ENCODE results near the gene PHLDB3.
"Not testable (repeated sequence)": the region's sequence is repeated elsewhere in the genome, so short reads cannot be mapped to it uniquely, and the experiment has no call there.

Gene PHLDB3

GRCh38 chr19:43504426-43505185 lies at the start of gene PHLDB3:
TSS of gene PHLDB3 (minus strand) at chr19:43504746. CDS start at chr19:43504118, 628 bp downstream.
- DNase-seq: no peak

DNA sequence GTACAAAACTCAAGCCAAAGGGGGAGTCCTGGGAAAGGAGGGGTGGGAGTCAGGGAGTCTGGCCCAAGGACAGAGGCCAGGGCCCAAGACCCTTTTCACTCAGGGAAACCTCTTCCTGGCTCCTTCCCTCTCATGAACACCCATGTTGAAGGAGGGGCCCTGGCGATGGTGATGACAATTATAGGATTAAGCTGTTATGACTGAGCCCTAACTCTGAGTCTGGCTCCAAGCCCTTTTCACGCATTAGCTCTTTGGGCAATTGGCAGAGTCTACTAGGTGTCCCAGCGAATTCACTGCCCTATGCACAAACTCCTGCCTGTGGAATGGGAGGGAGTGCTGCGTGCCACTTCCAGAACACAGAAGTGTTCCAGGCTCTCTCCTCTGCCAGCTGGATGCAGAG lies 49.1 kb upstream of the PHLDB3 start:
- no peak for DNase-seq

DNA sequence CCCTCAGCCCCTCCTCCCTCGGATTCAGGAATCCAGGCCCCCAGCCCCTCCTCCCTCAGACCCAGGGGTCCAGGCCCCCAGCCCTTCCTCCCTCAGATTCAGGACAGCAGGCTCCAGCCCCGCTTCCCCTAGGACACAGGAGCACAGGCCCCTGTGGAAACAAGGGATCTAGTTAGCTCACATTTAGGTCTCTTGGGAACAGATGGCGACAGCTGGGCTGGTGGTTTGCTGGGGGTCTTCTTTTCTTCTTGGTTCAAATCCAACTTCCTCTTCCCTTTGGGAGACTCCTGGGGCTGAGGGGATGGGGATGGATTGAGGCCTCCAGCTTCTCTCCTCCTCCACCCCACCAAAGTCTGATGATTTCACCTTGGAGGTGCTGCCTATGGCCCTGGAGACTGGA lies 48.1 kb upstream of the PHLDB3 start:
- DNase-seq: no peak

- DNase-seq: no peak
Observed at GRCh38 chr19:43552198-43552450, 47.6 kb upstream of the PHLDB3 start.

DNA sequence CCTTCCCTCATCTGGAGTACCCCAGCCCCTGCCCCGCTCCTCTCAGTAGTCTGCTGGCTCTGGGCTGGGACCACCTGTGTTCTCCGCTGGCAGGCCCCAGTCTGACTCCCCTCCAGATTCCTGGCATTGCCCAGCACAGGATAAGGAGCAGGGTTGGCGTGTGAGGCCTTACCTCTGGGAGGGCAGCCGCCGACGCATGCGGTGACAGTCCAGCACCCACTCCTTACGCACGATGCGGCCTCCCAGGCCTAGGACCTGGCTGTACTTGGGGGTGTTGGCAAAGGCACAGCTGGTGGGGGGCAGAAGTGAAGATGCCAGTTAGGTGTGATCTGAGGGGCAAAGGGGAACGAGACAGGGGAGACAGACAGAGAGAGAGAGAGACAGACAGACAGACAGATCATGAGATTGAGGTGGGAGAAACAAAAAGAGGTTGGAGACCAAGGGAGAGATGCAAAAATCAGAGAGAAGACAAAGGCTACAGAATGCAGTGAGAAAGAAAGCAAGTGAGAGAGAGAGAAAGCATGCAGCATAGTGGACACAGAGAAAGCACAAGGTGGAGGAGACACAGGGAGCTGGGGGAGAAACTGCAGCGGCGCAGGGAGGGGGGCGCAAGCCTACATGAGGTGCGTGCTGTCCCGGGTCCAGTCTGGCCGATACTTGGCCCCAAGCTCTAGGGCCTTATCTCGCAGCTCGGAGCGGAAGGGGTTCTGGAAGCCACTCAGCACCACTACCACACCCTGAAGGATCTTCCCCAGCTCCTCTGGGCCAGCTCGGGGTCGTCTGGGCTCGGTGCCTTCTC lies 47.1 kb upstream of the PHLDB3 start:
- DNase-seq: no peak

GRCh38 chr19:43548706-43549105 lies 44.2 kb upstream of the PHLDB3 start:
- no peak for DNase-seq

- DNase-seq: not testable (repeated sequence)
Observed at GRCh38 chr19:43547926-43548325, 43.4 kb upstream of the PHLDB3 start.

GRCh38 chr19:43546581-43546980 lies 42.0 kb upstream of the PHLDB3 start:
- no peak for DNase-seq

GRCh38 chr19:43545981-43546380 lies 41.4 kb upstream of the PHLDB3 start:
- no peak for DNase-seq

DNA sequence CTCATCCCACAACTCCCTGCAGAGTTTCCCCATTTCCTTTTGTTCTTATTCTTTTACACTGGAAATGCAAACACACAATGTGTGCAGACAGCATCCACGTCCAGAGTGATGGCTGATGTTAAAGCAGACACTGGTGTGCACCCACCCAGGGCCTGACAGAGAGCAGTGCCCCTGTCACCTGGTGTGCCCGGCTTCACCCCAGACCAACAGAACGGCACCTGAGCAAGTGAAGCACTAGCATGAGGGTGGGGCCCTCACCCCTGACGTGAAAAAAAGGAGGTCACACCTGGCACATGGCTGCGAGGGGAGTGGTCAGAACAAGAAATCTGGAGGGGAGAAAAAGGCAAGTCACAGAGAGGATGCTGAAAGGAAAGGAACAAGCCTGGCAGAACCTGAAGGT lies 40.7 kb upstream of the PHLDB3 start:
- no peak for DNase-seq

GRCh38 chr19:43544077-43544476 lies 39.5 kb upstream of the PHLDB3 start:
- DNase-seq: no peak

DNA sequence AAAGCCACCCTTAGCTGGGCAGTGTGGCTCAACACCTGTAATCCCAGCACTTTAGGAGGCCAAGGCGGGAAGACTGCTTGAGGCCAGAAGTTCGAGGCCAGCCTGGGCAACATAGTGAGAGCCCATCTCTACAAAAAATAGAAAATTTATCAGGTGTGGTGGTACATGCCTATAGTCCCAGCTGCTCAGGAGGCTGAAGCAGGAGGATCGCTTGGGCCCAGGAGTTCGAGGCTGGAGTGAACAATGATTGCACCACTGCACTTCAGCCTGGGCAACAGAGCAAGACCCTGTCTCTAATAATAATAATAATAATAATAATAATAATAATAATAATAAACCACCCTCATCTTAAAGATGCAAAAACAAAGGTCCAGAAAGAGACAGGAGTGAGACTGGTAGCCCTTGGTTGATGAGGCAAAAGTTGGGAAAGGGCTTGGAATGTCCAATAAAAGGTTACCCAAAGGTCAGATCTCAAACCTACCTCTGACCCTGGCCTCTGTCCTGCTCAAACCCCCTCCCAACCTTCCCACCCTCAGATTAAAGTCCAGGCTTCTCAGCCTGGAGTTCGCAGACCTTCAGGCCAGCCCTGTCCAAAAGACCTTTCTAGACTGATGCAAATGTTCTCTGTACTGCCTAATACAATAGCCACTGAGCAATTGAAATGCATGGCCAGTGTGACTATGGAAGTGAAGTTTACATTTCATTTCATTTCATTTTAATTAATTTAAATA lies 37.5 kb upstream of the PHLDB3 start:
- DNase-seq: no peak

DNA sequence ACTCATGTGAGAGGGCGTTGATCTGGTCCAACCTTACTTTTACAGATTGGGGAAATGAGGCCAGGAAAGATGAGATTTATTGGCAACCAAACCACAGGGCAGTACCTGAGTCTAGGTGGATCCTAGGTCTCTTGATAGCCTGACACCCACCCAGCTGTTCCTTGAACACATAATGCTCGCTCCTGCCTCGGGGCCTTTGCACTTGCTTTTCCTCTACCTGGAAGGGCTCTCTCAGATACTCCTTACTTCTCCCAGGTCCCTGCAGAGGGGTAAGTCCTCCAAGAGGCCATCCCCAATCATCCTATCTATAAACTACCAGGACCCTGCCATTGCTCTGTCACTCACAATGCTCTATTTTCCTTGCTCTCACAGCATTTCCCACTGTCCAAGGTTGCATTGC lies 35.8 kb upstream of the PHLDB3 start:
- DNase-seq: no peak

- DNase-seq: no peak
Observed at GRCh38 chr19:43538922-43539321, 34.4 kb upstream of the PHLDB3 start.

DNA sequence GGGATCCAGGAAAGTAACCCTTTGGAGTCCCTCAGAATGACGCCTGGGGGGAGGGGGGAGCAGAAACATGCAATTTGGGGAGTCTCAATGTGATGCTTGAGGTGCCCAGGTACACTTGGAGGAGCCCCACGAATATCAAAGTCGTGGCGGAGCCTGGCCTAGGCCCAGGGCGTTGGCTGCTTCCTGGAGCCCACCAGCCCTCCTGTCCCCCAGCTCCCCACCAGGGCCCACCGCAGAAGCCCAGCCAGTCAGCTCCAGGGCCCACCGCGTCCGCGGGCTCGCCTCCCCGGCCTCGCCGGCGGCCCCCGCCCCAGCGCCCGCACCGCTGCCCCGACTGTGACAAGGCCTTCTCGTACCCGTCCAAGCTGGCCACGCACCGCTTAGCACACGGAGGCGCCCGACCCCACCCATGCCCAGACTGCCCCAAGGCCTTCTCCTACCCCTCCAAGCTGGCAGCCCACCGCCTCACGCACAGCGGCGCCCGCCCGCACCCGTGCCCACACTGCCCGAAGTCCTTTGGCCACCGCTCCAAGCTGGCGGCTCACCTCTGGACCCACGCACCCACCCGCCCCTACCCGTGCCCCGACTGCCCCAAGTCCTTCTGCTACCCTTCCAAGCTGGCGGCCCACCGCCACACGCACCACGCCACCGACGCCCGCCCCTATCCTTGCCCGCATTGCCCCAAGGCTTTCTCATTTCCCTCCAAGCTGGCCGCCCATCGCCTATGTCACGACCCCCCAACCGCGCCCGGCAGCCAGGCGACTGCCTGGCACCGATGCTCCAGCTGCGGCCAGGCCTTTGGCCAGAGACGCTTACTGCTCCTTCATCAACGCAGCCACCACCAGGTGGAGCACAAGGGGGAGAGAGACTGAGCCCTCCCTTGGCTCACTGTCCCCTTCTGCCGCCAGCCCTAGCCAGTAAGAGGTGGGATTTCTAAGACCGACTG lies 30.5 kb upstream of the PHLDB3 start:
- no peak for DNase-seq

DNA sequence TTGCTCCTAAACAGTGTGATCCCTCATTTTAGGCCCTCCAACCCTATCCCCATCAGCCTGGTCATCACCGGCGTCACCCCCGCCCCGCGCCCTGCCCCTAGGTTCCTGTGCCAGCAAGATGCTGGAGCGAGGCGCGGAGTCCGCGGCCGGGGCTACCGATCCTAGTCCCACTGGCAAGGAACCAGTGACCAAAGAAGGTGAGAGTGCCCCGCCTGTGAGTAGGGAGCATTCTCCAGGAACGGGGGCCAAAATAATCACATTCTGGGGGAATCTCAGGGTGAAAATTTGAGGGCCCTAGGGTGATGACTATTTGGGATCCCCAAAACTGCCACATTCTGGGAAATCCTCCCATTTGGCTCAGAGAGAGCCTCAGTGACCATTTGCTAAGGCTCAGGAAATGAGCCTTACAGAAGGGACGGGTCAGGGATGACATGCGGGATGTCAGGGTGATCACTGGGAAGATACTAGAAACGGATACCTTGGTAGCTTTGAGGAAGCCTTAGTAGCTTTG lies 29.8 kb upstream of the PHLDB3 start:
- no peak for DNase-seq

DNA sequence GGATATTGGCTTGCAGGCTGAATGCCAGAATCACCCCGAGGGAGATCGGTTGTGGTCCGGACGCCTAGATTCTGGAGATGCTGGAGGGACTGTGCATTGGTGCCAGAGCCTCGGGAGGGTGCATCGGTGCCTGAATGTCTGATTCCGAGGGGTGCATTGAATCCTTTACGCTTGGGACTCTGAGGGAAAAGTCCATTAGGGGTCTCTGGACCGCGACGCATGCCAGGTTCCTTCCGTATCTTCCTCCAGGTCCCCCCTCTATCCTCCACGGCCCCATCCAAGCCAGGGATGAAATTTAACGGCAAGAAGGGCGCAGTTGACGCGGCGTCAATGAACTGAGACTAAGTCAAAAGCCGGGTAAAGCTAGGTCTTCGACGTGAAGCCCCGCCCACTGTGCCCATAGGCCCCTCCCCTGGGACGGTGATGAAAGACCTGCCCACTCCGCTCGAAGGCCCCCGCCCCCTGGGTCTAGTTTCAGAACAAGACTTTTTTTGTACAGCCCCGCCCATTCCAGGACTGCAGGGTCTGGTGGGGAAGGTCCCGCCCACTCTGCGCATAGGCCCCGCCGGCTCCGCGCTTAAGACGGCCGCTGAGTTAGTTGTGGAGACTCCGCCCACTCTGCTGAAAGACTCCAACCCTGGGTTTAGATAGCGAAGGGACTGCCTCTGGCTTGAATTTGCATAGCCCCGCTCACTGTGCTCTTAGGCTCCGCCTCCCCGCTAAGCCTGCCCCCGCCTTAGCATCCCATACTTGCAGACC lies 29.2 kb upstream of the PHLDB3 start:
- peak; percentile 84 to 99 for DNase-seq

GRCh38 chr19:43532962-43533545 lies 28.5 kb upstream of the PHLDB3 start, which contains the start of gene ZNF575:
TSS of gene ZNF575 (plus strand) at chr19:43533188. CDS start at chr19:43534423, 1,235 bp downstream.
- peak; percentile 83 to 90 for DNase-seq

DNA sequence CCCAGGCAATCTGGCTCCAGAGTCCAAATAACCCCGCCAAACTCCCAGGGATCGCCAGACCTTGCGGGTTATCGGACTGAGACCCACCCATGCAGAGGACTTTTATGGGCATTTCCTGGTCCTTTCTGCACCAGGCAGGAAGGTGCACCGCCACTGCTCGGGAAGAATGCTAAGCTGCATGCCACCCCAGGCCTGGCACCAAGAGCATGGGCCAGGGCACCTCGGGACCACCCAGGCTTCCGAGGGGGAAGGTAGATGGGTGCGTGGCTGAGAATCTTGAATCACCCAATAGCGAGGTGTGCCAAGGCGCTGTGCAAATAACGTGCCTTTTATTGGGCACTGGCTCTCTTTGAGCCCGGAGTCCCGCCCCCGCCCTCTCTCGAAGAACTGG lies 28.0 kb upstream of the PHLDB3 start:
- DNase-seq: no peak

GRCh38 chr19:43527860-43528622 lies 23.5 kb upstream of the PHLDB3 start:
- peak; percentile 55 to 74 for DNase-seq
